HG03066 (cell line): Measurements from ENCODE around the gene AKAP8L.

Source experiments
- ATAC-seq: cut with Tn5 transposase; IDR thresholded peaks from one replicate; pipeline ENCODE4 v1.9.1; 2021; ENCODE audit warnings: low read depth; ENCODE audit not compliant: unreplicated experiment

Gene AKAP8L

DNA sequence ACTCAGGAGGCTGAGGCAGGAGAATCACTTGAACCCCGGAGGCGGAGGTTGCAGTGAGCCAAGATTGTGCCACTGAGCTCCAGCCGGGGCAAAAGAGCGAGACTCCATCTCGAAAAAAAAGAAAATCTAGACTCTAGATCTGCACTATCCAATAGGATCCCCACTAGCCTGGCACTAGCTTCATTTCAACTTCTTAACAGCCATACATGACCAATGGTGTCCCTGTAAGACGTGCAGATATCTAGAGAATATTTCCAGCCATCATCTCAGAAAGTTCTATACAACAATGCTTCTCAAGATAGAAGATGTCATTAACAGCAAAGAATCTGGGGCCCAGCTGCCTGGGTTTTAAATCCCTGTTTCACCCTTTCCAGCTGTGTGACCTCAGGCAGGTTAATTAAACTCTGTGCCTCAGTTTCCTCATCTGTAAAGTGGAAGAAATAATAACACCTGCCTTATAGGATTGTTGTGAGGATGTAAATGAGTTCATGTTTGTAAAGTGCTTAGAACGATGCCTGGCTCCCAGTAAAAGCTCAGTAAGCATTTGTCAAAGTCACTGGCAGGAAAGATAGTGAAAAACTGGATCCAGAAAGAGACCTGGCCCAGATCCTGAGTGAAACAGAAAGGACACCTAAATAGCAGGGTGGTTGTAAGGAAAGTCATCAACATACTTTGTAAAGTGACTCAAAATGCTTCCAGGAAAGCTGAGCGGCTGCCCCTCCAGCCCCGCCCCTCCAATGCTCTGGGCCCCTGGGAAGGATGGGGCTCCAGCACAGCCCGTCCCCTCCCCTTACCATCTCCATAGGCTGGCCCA, 17.4 kb upstream of the AKAP8L start:
- no peak for ATAC-seq

GRCh38 chr19:15433519-15434069, 14.8 kb upstream of the AKAP8L start:
- ATAC-seq, result no peak

GRCh38 chr19:15432629-15433518, 14.1 kb upstream of the AKAP8L start:
- ATAC-seq, result no peak

- ATAC-seq, result no peak
These were observed 13.3 kb upstream of the AKAP8L start for GRCh38 chr19:15432018-15432494.

GRCh38 chr19:15431396-15432017, 12.7 kb upstream of the AKAP8L start:
- no peak for ATAC-seq

DNA sequence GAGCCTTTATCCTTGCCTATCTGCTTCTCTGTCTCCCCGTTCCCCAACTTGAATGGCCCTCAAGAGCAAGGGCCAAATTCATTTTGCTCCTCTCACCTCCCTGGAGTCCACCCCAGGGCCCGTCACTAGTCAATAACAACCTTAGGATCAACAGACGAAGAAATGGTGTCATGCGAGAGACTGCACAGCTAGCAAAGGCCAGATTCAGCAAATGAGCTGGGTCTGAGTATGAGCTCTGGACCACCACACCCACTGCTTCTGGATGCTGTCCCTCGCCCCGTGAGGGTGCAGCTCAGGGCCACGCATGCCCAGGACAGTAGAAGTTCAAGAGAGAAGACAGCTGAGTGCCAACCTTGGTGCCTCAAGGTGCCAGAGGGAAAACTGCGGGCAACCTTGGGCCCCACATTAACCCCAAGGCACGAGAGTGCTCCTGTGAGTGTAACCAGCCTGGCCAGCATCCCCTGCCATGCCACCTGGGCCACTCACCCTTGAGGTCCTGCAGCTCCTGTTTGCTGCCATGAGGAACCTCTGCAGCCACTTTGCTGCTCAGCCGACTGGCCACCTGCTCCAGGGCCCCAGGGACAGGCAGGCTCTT, 11.8 kb upstream of the AKAP8L start:
- ATAC-seq, result no peak

- no peak for ATAC-seq
These were observed 11.2 kb upstream of the AKAP8L start for GRCh38 chr19:15429825-15430467.

DNA sequence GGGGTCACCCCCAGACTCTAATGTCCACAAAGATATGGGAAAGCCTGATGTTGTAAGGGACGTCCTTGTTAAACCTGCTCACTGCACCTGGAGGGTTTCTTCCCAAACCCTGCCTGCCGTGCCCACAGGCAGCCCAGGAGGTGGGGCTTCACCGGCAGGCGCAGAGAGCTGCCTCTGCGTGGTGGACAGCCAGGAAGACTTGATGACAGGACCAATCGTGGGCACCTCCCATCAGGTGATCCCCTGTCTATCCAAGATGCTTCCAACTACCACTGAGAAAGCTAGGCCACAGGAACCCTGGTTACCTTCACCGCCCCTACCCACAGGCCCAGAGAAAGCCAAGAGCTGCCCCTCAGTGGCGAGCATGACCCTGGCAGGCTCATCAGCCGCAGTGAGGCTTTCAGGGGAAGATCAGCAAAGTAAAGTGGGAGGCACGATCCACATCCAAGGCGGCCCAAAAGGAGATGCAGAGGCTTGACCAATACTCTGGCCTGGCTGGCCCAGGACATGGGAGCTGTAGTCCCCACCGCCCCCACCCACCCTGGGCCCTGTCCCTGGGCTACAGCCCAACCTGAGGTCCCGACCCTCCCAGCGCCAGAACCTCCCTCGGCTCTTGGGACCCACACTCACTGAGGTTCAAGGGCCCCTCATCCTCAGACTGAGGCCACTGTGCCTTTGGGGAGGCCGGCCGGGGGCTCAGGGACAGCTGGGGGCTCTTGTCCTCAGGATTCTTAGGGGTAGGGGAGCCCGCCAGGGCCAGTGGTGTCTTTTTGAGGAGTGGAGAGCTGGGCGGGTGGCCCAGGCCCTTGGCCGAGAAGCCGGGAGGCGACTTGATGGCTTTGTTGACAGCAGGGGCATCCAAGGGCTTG, 10.4 kb upstream of the AKAP8L start:
- ATAC-seq, result no peak

GRCh38 chr19:15427991-15428471, 9.2 kb upstream of the AKAP8L start:
- ATAC-seq, result no peak

GRCh38 chr19:15427350-15427700, 8.5 kb upstream of the AKAP8L start:
- no peak for ATAC-seq

DNA sequence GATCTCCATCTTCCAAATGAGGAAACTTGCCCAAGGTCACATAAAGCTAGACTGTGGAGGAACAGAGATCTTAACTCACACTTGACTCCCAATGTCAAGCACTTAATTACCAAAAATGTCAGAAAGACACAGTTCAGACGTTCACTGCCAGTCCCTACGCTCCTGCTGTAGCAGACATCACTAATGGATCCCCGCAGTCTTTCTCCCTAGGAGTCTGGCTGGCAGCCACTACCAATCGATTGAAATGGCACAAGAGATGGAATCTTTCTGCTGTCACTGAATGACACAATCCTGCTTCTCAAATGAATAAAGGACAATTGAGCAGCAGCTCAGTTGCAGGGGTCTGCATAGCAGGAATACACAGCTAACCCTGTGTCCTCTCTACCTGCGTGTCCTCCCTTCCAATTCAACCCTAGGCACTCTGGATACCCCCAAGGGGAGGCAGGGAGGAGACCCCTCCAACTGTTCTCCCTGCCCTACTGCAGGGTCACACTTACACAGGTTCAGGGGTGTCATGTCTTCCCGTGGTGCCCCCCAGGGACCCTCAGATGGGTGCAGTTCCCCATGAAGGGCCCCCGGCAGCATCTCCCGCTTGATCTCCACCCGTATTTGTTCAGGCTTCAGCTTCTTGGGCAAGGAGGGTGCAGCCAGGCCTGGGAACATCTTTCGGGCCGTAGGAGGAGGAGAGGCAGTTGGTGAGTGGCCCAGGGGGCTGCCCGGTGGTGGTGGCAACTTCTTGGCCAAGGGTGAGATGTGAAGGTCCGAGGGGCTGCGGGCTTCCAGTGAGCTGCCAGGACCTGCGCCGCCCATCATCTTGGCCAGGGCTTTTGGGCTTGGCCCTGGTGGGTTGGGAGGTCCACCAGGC, 7.9 kb upstream of the AKAP8L start:
- no peak for ATAC-seq

DNA sequence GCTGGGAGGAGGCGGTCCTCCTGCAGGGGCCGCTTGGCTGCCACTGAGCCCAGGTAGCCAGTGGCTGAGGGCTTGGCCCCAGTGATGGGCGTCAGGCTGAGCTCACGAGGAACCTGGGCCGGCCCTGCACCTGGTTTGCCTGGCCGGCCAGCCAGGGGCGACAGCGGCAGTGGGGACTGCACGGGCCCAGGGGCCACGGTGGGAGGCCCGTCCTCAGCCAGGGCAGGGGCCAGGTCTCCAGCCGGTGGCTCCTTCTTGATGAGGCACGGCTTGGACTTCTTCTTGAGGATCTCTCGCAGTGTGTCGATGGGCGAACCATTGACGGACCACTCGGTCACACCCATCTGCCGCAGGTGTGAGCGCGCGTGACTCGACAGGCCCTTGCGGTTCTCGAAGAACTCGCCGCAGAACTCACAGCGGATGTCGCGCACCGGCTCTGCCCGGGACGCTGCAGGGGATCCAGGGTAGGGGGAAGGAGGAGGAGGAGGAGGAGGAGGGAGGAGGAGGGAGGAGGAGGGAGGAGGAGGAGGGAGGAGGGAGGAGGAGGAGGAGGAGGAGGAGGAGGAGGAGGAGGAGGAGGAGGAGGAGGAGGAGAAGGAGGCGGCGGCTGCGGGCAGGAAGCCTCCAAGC, 6.6 kb upstream of the AKAP8L start:
- ATAC-seq, result no peak

DNA sequence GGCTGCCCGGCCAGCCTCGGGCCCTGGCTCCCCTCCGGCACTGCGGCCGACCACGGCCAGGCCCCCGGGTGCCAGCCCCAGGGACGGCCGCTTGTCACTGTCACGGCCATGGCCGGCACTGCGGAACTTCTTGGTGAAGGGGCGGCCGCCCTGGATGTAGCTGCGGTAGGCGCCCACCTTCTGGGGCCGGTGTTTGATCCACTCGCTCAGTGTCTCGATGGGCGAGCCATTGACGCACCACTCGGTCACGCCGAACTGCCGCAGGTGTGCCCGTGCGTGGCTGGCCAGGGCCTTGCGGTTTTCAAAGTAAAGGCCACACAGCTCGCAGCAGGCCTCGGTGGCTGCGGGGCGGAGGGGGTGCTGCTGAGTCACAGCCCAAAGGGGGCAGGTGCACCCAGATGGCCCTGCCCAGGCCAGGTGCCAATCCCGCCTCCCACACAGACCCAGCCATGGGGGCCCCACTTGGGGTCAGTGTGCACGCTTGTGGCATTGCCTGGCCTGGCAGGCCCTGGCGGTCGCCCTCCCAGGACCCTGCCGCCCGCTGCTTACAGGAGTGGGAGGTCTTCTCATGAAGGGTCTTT, 6.0 kb upstream of the AKAP8L start:
- no peak for ATAC-seq

DNA sequence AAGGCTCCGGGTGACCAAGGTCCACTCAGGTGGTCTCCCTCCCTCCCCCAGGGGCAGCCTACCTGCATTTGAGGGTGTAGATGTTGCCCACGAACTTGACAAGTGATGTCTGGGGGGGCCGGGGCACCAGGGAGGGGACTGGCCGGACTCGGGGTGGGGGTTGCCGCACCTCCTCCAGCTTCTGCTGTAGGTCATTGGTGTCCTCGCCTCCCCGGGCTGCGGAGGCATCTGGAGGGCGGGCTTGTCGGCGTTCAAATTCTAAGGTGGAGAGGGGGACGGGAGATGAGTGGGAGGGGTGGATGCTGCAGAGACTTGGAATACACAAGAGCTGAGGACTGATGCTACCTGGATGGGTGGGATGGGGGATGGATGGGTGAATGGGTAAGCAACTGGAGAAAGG, 5.3 kb upstream of the AKAP8L start:
- ATAC-seq, result no peak

DNA sequence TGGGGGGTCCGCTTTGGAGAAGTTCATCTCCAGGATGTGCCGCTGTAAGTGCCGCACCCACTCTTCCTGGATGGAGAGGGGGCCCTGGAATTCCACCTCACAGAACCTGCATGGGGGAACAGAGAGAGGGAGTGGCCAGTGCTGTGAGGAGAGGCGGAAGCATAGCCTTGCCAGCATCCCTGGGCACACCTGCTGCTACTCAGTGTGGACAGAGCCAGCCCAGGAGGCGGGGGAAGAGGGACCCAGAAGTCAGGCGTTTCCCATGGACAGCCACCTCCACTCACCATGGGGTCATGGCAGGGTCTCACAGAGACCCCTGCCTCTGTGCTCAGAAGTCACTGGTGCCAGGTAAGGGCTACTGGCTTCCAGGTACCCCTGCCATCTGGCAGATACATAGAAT, 4.3 kb upstream of the AKAP8L start:
- no peak for ATAC-seq

GRCh38 chr19:15422296-15423075, 3.7 kb upstream of the AKAP8L start:
- ATAC-seq, result no peak
